Nephron (organoid): ENCODE data around the gene DPYD.

Experiments
- H3K27ac Mint-ChIP-seq, 3 experiments: 2 replicates each; pipeline ENCODE4 v1.8.0; 2020; ENCODE audit warnings: mixed read lengths in 3 of 3, mild to moderate bottlenecking in 2 of 3, moderate library complexity in 1 of 3
- H3K27me3 Mint-ChIP-seq: 2 replicates; pipeline ENCODE4 v1.8.0; 2021; ENCODE audit warnings: low read depth, mild to moderate bottlenecking, moderate library complexity, mixed read lengths
- H3K36me3 Mint-ChIP-seq: 2 replicates; pipeline ENCODE4 v1.8.0; 2020; ENCODE audit warnings: low read depth, mixed read lengths
- H3K4me1 Mint-ChIP-seq: 2 replicates; pipeline ENCODE4 v1.8.0; 2020; ENCODE audit warnings: mixed read lengths
- H3K4me3 Mint-ChIP-seq, 3 experiments: 2 replicates each; pipeline ENCODE4 v1.8.0; 2020; ENCODE audit warnings: mild to moderate bottlenecking in 3 of 3, mixed read lengths in 3 of 3, moderate library complexity in 2 of 3
- H3K9me3 Mint-ChIP-seq: 2 replicates; pipeline ENCODE4 v1.8.0; 2020; ENCODE audit warnings: mixed read lengths
- TF ChIP-seq, protein P1 (sequence below), 3 experiments: fragments of 200-600 bp; sonication (generic); IDR thresholded peaks; one replicate each; pipeline ENCODE4 v1.5.0; 2021; ENCODE audit warnings: antibody characterized with exemption in 3 of 3; ENCODE audit not compliant: unreplicated experiment in 3 of 3

The DPYD gene

DNA sequence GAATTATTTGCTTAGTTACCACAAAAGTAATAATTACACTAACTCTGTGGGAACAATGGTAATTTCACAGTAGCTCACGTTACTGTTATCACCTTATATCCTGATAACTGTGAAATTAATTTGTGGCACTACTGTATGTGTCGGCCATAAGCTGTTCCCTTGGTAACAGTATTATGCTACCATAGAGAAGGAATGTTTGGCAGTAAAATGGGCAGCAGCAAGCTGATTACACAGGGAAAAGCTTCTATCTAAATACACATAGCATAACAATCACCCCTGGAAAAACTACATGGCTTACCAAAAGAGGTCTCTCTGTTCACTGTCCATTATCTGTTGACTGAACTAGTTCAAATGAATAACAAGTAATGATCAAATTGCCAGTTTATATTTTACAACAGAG, 124.1 kb downstream of the DPYD start:
- Mint-ChIP-seq H3K4me1 (peaks cover 9% of the 10 kb centered on the region), H3K9me3 (no peaks in the 10 kb centered on the region), H3K27ac (no peak overlapping the region), H3K27me3 (no peaks in the 10 kb centered on the region), H3K4me3 (no peak overlapping the region), H3K36me3 (no peaks in the 10 kb centered on the region)
- TF ChIP-seq, protein P1, sequence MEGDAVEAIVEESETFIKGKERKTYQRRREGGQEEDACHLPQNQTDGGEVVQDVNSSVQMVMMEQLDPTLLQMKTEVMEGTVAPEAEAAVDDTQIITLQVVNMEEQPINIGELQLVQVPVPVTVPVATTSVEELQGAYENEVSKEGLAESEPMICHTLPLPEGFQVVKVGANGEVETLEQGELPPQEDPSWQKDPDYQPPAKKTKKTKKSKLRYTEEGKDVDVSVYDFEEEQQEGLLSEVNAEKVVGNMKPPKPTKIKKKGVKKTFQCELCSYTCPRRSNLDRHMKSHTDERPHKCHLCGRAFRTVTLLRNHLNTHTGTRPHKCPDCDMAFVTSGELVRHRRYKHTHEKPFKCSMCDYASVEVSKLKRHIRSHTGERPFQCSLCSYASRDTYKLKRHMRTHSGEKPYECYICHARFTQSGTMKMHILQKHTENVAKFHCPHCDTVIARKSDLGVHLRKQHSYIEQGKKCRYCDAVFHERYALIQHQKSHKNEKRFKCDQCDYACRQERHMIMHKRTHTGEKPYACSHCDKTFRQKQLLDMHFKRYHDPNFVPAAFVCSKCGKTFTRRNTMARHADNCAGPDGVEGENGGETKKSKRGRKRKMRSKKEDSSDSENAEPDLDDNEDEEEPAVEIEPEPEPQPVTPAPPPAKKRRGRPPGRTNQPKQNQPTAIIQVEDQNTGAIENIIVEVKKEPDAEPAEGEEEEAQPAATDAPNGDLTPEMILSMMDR (IDR thresholded peaks at IDR 0.05; ENCODE audit: unreplicated experiment in 3 of 3): no peak

DNA sequence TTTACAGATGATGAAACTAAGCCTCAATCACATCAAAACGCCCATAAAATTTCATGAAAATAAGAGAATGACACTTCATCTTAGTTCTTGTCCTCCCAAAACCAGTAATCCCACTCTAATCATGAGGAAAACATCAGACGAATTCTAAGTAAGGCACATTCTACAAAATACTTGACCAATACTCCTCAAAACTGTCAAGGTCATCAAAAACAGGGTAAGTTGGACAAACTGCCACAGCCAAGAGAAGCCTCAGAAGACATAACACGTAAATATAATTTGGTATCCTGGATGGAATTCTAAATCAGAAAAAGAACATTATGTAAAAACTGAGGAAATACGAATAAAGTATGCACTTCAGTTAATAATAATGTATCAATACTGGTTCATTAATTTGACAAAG, 128.2 kb downstream of the DPYD start:
- TF ChIP-seq, protein P1 (IDR thresholded peaks at IDR 0.05; ENCODE audit: unreplicated experiment in 3 of 3): no peak
- Mint-ChIP-seq H3K4me3 (no peak overlapping the region), H3K27ac (no peak overlapping the region), H3K27me3 (no peaks in the 10 kb centered on the region), H3K4me1 (peaks cover 9% of the 10 kb centered on the region), H3K9me3 (no peaks in the 10 kb centered on the region), H3K36me3 (no peaks in the 10 kb centered on the region)

DNA sequence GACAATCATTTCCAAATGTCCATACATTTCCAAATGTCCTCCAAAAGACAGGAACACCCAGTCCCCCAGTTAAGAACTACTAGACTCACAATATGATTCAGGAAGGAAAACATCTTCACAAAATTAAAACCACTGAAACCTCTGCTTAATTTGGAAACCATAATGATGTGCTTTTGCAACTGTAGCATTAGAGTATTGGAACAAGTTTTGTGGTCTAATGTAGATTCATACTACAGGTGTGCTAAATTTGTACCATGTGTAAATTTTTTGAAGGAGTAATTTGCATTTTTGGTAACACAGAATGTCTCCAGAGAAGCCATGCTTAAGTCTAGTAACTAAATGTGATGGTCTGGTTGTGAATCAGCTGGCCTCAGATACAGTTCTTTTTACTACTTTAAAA, 129.6 kb downstream of the DPYD start:
- TF ChIP-seq, protein P1 (IDR thresholded peaks at IDR 0.05; ENCODE audit: unreplicated experiment in 3 of 3): no peak
- Mint-ChIP-seq H3K4me3 (no peak overlapping the region), H3K36me3 (no peaks in the 10 kb centered on the region), H3K27ac (no peak overlapping the region), H3K9me3 (no peaks in the 10 kb centered on the region), H3K27me3 (no peaks in the 10 kb centered on the region), H3K4me1 (peaks cover 8% of the 10 kb centered on the region)

DNA sequence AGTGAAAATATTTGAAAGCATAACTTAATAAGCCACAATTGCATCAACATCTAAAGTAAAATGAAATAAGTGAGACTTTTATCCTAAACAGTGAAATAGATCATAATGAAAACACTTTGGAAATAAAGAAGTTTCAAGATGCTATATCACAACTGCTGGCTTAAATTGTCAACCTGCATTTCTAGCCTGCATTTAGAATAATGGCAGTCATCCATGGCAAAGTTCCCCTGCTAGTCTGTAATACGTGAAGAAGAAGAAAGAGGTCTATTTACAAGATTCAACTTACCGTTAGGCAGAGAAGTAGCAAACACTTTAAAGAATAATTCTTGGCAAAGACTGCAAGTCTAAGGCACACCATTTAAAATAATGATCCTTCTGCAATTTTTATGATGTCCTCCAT, 133.6 kb downstream of the DPYD start:
- H3K9me3 Mint-ChIP-seq: no peaks in the 10 kb centered on the region
- H3K4me1 Mint-ChIP-seq: peaks cover 8% of the 10 kb centered on the region
- no peak overlapping the region for H3K4me3 Mint-ChIP-seq
- no peaks in the 10 kb centered on the region for H3K36me3 Mint-ChIP-seq
- TF ChIP-seq, protein P1 (IDR thresholded peaks at IDR 0.05; ENCODE audit: unreplicated experiment in 3 of 3): no peak
- no peaks in the 10 kb centered on the region for H3K27me3 Mint-ChIP-seq
- peak overlapping the region in 1 of 3 experiments; percentile 7 for H3K27ac Mint-ChIP-seq

DNA sequence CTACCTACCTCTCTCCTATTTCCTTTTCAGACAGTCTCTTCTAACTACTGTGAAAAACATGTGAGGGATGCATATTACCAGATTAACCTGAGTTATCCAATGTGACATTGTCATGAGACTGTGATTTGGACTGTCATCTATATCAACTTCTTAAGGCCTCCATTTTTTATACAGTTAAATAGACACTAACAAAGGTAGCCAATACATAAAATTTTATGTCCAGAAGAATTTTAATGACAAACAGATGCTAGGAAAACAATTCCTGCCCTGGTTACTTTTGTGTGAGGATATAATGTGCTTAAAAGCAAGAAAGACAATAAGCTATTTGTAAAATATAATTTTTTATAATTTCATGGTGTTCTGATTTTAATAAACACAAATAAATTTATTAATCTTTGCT, 136.2 kb downstream of the DPYD start:
- H3K4me1 Mint-ChIP-seq: peaks cover 8% of the 10 kb centered on the region
- no peak overlapping the region for H3K4me3 Mint-ChIP-seq
- no peaks in the 10 kb centered on the region for H3K27me3 Mint-ChIP-seq
- no peaks in the 10 kb centered on the region for H3K9me3 Mint-ChIP-seq
- H3K36me3 Mint-ChIP-seq: no peaks in the 10 kb centered on the region
- H3K27ac Mint-ChIP-seq: no peak overlapping the region
- TF ChIP-seq, protein P1 (IDR thresholded peaks at IDR 0.05; ENCODE audit: unreplicated experiment in 3 of 3): no peak

DNA sequence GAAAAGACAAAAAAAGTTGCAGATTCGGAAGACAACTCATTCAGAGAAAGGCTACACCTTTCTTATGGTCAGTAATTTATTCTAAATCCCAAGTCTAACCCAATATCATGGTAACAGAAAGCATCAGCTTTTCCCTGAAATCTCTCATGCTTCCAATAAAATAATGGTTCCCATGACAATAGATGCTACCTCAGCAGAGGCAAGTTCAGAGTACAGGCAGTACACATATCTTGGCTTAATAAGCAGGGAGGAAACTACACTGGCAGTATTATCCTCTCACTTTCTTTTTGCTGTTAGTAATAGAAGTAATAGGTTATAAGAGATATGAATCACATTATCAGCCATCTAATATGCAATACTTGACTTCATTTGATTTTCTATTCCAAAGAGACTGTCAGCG, 137.1 kb downstream of the DPYD start:
- H3K36me3 Mint-ChIP-seq: no peaks in the 10 kb centered on the region
- H3K4me3 Mint-ChIP-seq: no peak overlapping the region
- H3K27me3 Mint-ChIP-seq: no peaks in the 10 kb centered on the region
- H3K4me1 Mint-ChIP-seq: peaks cover 8% of the 10 kb centered on the region
- H3K9me3 Mint-ChIP-seq: no peaks in the 10 kb centered on the region
- no peak overlapping the region for H3K27ac Mint-ChIP-seq
- TF ChIP-seq, protein P1 (IDR thresholded peaks at IDR 0.05; ENCODE audit: unreplicated experiment in 3 of 3): no peak
